ENCODE results near the gene UBE2D3. TPM values are rescaled to one million over a fixed set of nuclear protein-coding genes. Genes with fewer than 3 reads are reported as not detected.
A peak's percentile ranks its signal among the peaks of the same experiment; 100 is the strongest.

UBE2D3 gene
- total RNA-seq, 1 donor from 2014 or later = 204 TPM

- no peak for TF ChIP-seq CTCF (IDR thresholded peaks at IDR 0.05; ENCODE audit: insufficient read depth, low read length, severe bottlenecking)
- H3K4me3 ChIP-seq (ENCODE audit: low read depth, low read length) = no peak overlapping the region
- FAIRE-seq (no peak), DNase-seq (ENCODE audit: low read depth) (no peak)
- H3K36me3 ChIP-seq (ENCODE audit: control insufficient read depth, insufficient read depth, low read length) = peaks cover 2% of the 10 kb centered on the region
- no peaks in the 10 kb centered on the region for H3K27me3 ChIP-seq (ENCODE audit: control insufficient read depth, insufficient read depth, low read length)
Observed at GRCh38 chr4:102792361-102792936, 34.9 kb downstream of the UBE2D3 start.

- no peak for TF ChIP-seq CTCF (IDR thresholded peaks at IDR 0.05; ENCODE audit: insufficient read depth, low read length, severe bottlenecking)
- Histone ChIP-seq H3K27me3 (ENCODE audit: control insufficient read depth, insufficient read depth, low read length) (no peaks in the 10 kb centered on the region), H3K36me3 (ENCODE audit: control insufficient read depth, insufficient read depth, low read length) (peaks cover 2% of the 10 kb centered on the region), H3K4me3 (ENCODE audit: low read depth, low read length) (no peak overlapping the region)
- peak; percentile 7 for FAIRE-seq
- DNase-seq (ENCODE audit: low read depth) = no peak
Observed at GRCh38 chr4:102791318-102791835, 36.0 kb downstream of the UBE2D3 start.

- Histone ChIP-seq H3K27me3 (ENCODE audit: control insufficient read depth, insufficient read depth, low read length) (no peaks in the 10 kb centered on the region), H3K4me3 (ENCODE audit: low read depth, low read length) (no peak overlapping the region), H3K36me3 (ENCODE audit: control insufficient read depth, insufficient read depth, low read length) (no peaks in the 10 kb centered on the region)
- no peak for FAIRE-seq
- peak; percentile 60 for DNase-seq (ENCODE audit: low read depth)
- no peak for TF ChIP-seq CTCF (IDR thresholded peaks at IDR 0.05; ENCODE audit: insufficient read depth, low read length, severe bottlenecking)
Observed at GRCh38 chr4:102789317-102789717, 38.0 kb downstream of the UBE2D3 start.

GRCh38 chr4:102787944-102788343 lies 39.4 kb downstream of the UBE2D3 start:
- no peaks in the 10 kb centered on the region for H3K27me3 ChIP-seq (ENCODE audit: control insufficient read depth, insufficient read depth, low read length)
- no peak overlapping the region for H3K4me3 ChIP-seq (ENCODE audit: low read depth, low read length)
- FAIRE-seq (no peak), DNase-seq (ENCODE audit: low read depth) (no peak)
- no peaks in the 10 kb centered on the region for H3K36me3 ChIP-seq (ENCODE audit: control insufficient read depth, insufficient read depth, low read length)
- TF ChIP-seq CTCF (IDR thresholded peaks at IDR 0.05; ENCODE audit: insufficient read depth, low read length, severe bottlenecking) = no peak

GRCh38 chr4:102787096-102787881 lies 40.1 kb downstream of the UBE2D3 start:
- Histone ChIP-seq H3K4me3 (ENCODE audit: low read depth, low read length) (no peak overlapping the region), H3K36me3 (ENCODE audit: control insufficient read depth, insufficient read depth, low read length) (no peaks in the 10 kb centered on the region), H3K27me3 (ENCODE audit: control insufficient read depth, insufficient read depth, low read length) (no peaks in the 10 kb centered on the region)
- TF ChIP-seq CTCF (IDR thresholded peaks at IDR 0.05; ENCODE audit: insufficient read depth, low read length, severe bottlenecking) = no peak
- FAIRE-seq (no peak), DNase-seq (ENCODE audit: low read depth) (peak; percentile 80)
